NCI-H82 treated with DMSO at 0.1 percent for 48 hours (cell line): ENCODE results near the gene ZNF32.
"Not testable (repeated sequence)": the region's sequence is repeated elsewhere in the genome, so short reads cannot be mapped to it uniquely, and the experiment has no call there.

Experiments
- DNase-seq: peaks from one replicate; lab custom pipeline; 2025; ENCODE audit not compliant: unreplicated experiment; lab: John Stamatoyannopoulos, UW

The ZNF32 gene

GRCh38 chr10:43640603-43641002 is 8.1 kb downstream of the ZNF32 start:
- no peak for DNase-seq

GRCh38 chr10:43635816-43636215 is 12.9 kb downstream of the ZNF32 start:
- DNase-seq, result not testable (repeated sequence)

GRCh38 chr10:43628956-43629355 is 19.7 kb downstream of the ZNF32 start:
- no peak for DNase-seq

- no peak for DNase-seq
These were observed 20.7 kb downstream of the ZNF32 start for GRCh38 chr10:43627942-43628341.

- DNase-seq, result no peak
These were observed 25.3 kb downstream of the ZNF32 start for GRCh38 chr10:43623351-43623750.

- no peak for DNase-seq
These were observed 26.6 kb downstream of the ZNF32 start for GRCh38 chr10:43622038-43622437.

GRCh38 chr10:43619368-43619767 is 29.3 kb downstream of the ZNF32 start:
- DNase-seq, result no peak

GRCh38 chr10:43616697-43617370 is 31.8 kb downstream of the ZNF32 start:
- DNase-seq, result no peak

- DNase-seq, result no peak
These were observed 38.0 kb downstream of the ZNF32 start for GRCh38 chr10:43610636-43611035.

GRCh38 chr10:43607199-43607573 is 41.5 kb downstream of the ZNF32 start:
- no peak for DNase-seq

- DNase-seq, result peak; percentile 27
These were observed 42.1 kb downstream of the ZNF32 start, which contains the start of gene ZNF485 for GRCh38 chr10:43606323-43607198. TSS of gene ZNF485 (plus strand) at chr10:43606438. CDS start at chr10:43607051, 613 bp downstream.

GRCh38 chr10:43605850-43606322 is 42.8 kb downstream of the ZNF32 start:
- DNase-seq, result no peak

- not testable (repeated sequence) for DNase-seq
These were observed 47.1 kb downstream of the ZNF32 start for GRCh38 chr10:43601576-43601975.

GRCh38 chr10:43599333-43599732 is 49.3 kb downstream of the ZNF32 start:
- DNase-seq, result no peak

GRCh38 chr10:43598446-43598845 is 50.2 kb downstream of the ZNF32 start:
- no peak for DNase-seq

GRCh38 chr10:43596546-43596945 is 52.1 kb downstream of the ZNF32 start:
- DNase-seq, result no peak

- DNase-seq, result no peak
These were observed 52.9 kb downstream of the ZNF32 start for GRCh38 chr10:43595739-43596298.

- DNase-seq, result no peak
These were observed 53.6 kb downstream of the ZNF32 start for GRCh38 chr10:43594944-43595589.
